GM21526 (cell line): ENCODE measurements around the gene PSAP.
A peak's percentile ranks its signal among the peaks of the same experiment; 100 is the strongest.

ENCODE experiments used
- ATAC-seq: cut with Tn5 transposase; IDR thresholded peaks from one replicate; pipeline ENCODE4 v1.9.1; 2021; ENCODE audit warnings: moderate library complexity; ENCODE audit not compliant: unreplicated experiment, low FRiP score

PSAP gene

DNA sequence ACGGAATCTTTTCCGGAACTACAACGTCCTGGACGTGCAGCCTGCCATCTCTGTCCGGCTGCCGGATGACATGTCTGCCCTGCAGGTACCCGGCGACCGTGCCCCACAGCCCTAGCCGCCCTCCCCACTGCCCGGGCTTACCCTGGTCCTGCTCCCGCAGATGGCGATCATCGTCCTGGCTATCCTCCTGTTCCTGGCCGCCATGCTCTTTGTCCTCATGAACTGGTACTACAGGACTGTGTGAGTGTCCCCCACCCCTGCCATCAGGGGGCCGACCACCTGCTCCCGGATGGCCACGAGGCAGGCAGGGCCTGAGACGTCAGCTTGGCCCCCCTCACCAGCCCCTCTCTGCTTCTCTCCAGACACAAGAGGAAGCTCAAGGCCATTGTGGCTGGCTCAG, 39.7 kb downstream of the PSAP start:
- ATAC-seq: no peak

DNA sequence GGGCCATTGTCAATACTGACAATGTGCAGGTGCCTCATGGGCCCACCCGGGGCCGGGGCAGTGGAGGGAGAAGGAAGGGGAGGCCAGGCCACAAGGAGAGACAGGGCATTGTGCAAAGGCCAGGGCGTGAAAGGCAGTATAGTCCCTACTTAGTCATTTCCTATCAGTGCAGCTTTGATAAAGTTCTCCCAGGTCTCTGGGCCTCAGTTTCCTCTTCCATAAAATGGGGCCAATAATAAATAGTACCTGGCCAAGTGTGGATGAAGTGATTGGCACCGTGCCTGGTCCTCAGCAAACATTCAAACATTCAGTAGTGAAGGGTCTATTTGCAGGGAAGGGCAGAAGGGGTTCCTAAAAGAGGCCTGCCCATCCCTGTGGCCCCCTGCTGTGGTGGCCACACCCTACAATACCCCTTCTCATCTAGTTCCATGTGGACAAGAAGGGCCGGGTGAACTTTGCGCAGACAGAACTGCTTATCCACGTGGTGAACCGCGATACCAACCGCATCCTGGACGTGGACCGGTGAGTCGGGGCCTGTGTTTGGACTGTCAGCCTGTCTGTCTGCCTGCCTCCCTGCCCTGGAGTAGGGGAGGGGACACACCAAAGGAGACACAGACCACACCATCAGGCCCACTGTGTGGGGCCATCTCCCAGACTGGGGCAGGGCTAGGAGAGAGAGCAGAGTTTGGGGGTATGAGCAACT, 40.9 kb downstream of the PSAP start:
- ATAC-seq: no peak

DNA sequence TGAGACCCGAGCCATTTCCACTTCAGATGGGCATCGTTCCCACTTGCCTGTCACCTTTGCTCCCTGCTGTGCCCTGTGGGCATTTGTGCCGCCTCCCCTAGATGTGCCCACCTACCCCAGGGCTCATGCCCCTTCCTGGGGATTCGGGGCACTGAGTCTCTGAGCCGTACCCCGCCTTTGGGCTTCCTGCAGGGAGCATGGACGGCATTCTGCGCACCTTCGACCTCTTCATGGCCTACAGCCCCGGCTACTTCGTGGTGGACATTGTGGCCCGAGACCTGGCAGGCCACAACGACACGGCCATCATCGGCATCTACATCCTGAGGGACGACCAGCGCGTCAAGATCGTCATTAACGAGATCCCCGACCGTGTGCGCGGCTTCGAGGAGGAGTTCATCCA, 41.4 kb downstream of the PSAP start:
- ATAC-seq: no peak

DNA sequence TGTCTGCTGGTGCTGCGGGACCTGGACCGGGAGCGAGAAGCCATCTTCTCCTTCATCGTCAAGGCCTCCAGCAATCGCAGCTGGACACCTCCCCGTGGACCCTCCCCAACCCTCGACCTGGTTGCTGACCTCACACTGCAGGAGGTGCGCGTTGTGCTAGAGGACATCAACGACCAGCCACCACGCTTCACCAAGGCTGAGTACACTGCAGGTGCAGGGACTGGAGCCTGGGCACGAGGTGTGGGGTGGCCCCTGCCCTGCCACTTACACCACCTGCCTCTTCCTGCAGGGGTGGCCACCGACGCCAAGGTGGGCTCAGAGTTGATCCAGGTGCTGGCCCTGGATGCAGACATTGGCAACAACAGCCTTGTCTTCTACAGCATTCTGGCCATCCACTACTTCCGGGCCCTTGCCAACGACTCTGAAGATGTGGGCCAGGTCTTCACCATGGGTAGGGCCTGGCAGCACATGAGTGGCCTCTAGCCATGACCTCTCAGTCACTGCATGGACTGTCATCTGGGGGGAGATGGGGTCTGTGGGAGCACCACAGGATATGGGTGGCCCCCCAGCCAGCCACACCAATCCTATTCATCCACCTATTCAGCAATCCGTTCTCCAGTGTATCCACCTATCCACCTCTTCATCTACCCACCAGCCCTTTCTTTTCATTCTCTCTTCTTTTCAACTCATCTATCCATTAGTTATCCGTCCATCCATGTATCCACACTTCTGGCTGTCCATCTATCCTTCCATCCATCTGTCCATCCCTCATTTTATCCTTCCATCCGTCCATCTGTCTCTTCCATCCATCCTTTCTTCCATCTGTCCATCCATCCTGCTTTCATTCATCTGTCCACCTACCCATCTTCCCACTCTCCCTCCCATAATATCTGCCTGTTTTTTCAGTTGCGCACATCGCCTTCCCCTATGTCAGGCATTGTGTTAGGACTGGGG, 43.2 kb downstream of the PSAP start:
- ATAC-seq: no peak

DNA sequence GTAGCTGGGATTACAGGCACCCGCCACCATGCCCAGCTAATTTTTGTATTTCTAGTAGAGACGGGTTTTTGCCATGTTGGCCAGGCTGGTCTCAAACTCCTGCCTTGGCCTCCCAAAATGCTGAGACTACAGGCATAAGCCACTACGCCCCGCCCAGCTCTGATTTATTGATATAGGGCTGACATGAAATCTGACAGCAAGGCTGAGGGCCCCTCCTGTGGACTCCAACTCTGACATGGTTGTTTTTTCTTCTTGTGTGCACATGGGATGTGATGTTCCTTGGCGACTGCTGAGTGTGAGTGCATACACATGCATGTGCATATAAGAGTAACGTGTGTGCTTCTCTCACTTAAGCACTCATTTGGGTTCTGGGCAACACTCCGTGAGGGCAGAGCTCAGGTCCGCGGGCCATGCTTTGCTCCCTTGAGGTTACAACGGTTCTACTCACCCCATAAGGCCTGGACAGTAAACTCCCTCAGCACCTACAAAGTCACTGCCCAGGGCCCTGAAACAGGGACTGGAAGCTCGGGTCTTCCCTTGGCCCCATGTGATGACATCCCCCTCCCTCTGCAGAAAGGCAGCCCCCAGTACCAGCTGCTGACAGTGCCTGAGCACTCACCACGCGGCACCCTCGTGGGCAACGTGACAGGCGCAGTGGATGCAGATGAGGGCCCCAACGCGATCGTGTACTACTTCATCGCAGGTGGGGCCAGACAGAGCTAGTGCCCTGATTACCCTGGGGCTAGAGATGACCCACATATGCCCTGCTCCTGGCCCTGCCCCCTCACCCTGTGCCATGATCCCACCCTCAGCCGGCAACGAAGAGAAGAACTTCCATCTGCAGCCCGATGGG, 44.1 kb downstream of the PSAP start:
- no peak for ATAC-seq

DNA sequence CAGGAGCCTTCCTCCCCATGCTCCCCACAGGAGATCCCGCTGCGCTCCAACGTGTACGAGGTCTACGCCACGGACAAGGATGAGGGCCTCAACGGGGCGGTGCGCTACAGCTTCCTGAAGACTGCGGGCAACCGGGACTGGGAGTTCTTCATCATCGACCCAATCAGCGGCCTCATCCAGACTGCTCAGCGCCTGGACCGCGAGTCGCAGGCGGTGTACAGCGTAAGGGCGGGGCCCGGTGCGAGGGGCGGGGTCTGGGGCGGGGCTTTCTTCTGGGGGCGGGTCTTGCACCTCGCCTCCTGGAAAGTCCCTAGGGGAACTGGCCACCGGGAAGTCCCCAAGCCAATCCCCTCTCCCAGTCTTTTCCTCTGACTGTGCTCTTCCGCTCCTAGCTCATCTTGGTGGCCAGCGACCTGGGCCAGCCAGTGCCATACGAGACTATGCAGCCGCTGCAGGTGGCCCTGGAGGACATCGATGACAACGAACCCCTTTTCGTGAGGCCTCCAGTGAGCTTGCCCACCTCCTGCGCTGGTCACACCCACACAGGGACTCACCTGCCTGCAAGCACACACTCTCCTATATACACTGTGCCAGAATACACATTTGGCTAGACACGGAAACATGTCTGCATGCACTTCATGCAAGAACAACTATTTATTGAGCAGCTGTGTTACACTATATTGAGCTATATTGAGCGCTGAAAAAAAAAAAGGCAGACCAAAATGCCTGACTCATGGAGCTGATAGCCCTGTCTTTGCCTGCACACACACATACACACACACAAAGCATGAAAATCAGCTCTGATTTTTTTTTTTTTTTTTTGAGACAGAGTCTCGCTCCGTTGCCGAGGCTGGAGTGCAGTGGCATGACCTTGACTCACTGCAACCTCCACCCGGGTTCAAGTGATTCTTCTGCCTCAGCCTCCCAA, 45.0 kb downstream of the PSAP start:
- ATAC-seq: no peak

GRCh38 chr10:71804077-71804476, 47.0 kb downstream of the PSAP start:
- no peak for ATAC-seq

DNA sequence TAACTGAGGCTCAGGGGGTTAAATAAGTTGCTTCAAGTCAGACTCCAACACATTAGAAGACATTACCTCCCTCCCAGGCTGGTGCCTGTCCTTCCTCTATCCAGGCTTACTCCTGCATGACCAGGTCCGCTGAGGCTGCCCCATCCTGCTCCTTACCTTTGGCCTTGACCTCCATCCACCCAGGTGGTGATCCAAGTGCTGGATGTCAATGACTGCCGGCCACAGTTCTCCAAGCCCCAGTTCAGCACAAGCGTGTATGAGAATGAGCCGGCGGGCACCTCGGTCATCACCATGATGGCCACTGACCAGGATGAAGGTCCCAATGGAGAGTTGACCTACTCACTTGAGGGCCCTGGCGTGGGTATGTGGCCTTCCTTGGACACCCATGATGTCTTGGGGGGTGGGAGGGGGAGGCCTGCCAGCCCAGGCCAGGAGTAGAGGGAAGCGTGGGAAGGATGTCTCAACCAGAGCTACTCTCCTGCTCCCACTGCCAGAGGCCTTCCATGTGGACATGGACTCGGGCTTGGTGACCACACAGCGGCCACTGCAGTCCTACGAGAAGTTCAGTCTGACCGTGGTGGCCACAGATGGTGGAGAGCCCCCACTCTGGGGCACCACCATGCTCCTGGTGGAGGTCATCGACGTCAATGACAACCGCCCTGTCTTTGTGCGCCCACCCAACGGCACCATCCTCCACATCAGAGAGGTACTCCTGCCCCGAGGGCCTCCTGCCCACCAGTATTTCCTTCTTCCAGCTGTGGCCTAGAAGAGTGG, 48.1 kb downstream of the PSAP start:
- no peak for ATAC-seq

DNA sequence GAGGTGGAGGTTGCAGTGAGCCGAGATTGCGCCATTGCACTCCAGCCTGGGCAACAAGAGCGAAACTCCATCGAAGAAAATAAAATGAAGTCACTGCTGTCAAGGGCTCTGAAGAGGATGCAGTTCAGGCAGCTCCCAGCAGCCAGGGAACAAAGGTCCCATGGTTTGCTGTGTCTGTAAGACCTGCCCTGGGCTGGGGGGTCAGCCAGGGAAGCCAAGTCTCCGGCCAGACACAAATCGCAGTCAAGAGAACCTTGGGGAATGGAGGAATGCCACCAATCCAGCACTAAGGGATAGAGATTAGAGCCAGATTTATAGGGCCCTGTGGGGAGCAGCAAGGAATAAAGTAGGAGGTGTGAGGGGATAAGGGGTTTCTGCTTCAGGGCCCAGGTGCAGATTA, 48.8 kb downstream of the PSAP start:
- ATAC-seq: no peak

DNA sequence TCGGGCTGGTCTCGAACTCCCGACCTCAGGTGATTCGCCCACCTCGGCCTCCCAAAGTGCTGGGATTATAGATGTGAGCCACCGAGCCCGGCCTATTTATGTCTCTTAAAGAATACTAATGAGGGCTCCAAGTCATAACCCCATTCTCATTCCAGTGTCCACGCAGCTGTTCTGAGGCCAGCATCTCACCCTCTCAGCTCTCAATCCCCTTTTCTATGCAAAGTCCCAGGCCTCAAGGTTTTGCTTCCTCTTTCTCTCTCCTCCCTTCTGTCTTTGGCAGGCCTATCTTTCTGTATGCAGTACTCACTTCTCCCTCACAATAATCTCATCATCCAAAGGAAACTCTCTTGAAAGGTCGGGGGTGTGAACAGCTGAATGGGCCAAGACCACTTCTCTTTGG, 49.7 kb downstream of the PSAP start:
- peak; percentile 79 for ATAC-seq

GRCh38 chr10:71799608-71800453, 51.2 kb downstream of the PSAP start:
- ATAC-seq: no peak

DNA sequence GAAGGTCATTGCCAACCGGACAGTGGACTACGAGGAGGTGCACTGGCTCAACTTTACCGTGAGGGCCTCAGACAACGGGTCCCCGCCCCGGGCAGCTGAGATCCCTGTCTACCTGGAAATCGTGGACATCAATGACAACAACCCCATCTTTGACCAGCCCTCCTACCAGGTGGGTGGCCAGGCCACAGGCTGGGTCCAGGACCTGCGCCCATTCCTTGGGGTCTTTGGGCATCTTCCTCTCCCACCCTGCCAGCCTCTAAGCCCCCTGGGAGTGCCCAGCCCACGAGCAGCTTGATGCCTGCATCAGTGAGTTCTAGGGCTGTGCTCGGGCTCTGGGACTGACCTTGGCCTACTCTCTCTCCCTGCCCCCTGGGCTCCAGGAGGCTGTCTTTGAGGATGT, 51.9 kb downstream of the PSAP start:
- ATAC-seq: no peak

DNA sequence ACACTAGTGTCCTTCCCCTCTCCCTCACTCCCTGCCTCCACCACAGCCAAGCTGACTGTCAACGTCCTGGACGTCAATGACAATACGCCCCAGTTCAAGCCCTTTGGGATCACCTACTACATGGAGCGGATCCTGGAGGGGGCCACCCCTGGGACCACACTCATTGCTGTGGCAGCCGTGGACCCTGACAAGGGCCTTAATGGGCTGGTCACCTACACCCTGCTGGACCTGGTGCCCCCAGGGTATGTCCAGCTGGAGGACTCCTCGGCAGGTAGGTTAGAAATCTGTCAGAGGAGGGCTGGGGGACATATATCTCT, 52.8 kb downstream of the PSAP start:
- no peak for ATAC-seq

DNA sequence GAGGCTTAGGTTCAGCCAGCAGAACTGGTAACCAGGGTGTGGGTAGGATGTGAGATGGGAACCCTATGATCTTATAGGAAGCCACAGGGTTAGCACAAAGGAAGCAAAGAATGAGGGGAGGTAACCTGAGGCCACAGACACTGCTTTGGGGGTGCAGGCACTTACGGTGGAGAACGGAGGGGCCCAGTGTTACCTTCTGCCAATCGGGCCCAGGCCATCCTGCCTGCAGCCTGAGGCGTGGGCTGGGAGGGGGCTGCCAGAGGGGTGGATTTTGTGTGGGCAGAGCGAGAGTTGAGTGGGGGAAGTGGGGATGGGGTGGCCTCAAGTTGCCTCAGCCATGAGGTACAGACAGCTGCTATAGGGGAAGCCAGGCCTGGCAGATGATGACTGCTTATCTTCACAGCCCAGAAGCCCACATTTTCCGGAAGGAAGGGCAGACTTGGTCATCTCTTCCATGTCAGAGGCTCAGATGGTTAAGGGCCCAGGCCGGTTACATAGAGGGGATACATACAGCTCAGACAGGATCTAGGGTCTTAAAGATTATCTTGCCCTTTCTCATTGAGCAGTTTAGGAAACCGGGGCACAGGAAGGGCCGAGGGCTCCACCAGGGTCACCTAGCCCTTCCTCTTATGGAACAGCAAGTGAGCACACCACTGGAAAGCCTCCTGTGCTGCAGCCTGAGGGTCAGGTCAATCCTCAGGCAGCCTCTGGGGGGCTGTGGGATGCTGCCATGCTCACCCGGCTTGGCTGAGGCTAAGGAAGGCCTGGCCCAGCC, 53.3 kb downstream of the PSAP start:
- no peak for ATAC-seq

DNA sequence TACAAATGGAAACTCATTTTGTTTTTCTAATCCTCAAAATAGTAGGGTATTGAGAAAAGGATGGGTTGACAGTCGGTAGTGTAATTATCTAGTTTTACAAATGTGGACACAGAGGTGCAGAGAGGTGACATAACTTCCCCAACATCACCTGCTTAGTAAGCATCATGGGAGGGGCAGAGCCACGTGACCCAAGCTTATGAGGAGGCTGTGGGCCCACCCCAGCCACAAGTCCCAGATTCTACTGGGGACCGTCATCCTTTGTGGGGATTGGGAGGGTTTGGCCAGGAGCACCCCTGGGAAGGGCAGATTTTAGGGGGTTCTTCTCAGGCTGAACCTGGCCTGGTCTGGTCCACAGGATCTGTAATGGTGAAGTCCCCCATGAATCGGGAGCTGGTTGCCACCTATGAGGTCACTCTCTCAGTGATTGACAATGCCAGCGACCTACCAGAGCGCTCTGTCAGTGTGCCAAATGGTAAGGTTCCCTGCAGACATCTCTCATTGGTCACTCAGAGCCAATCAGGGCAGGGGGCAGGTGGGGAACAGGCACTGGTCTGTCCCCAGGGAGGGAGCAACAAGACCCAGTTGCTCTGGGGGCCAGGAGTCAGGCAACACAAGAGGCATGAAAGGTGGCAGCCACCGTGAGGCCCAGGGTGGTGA, 54.2 kb downstream of the PSAP start:
- no peak for ATAC-seq

GRCh38 chr10:71795248-71795647, 55.8 kb downstream of the PSAP start:
- ATAC-seq: no peak

GRCh38 chr10:71790749-71791440, 60.2 kb downstream of the PSAP start:
- no peak for ATAC-seq
